ENCODE results near the gene HDLBP. TPM values are rescaled to one million over a fixed set of nuclear protein-coding genes. Genes with fewer than 3 reads are reported as not detected.

Gene HDLBP
- total RNA-seq, 2 experiments from 2014 or later, result 170 to 176 TPM

DNA sequence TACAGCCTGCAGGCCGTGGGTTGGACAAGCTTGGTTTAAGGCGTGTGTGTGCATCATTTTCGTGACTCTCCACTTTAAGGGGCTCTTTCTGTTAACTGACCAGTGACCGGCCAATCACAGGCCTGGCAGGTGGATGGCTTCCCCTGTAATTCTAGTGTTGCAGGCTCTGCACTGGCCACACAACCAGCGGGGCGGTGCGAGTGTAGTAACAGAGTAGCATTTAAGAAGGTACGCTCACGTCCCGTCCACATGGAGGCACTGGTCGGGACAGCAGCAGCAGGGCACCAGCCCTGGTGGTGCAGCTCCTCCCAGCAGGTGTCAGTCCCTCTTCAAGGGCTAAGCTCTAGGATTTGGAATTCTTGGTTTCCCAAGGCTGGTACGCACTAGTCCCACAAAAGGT, 135.0 kb downstream of the HDLBP start:
- no peaks in the 10 kb centered on the region for H3K4me1 ChIP-seq (ENCODE audit: insufficient read depth, low read length, poor library complexity, severe bottlenecking)
- H3K4me2 ChIP-seq (ENCODE audit: low read length), result no peak overlapping the region
- no peak for DNase-seq (ENCODE audit: low spot score)
- TF ChIP-seq EZH2phosphoT487 (IDR thresholded peaks at IDR 0.05; ENCODE audit: borderline replicate concordance, low read depth, low read length), result no peak
- no peak for TF ChIP-seq CTCF (conservative IDR thresholded peaks at IDR 0.05; ENCODE audit: low read length)
- H3K79me2 ChIP-seq (ENCODE audit: insufficient read depth, low read depth, low read length), result no peaks in the 10 kb centered on the region
- no peak overlapping the region for H2AFZ ChIP-seq (ENCODE audit: low read length)
- H3K9me2 ChIP-seq (ENCODE audit: insufficient read depth, low read length), result no peaks in the 10 kb centered on the region
- no peaks in the 10 kb centered on the region for H4K20me1 ChIP-seq (ENCODE audit: insufficient read depth, low read length)
- no peak overlapping the region for H3K27ac ChIP-seq (ENCODE audit: low read depth, low read length, poor library complexity, severe bottlenecking)
- ChIA-PET POLR2A (interaction anchor here (0.6 to 0.7 kb wide), 2 partner anchors 9 to 141 kb away, joined by 3 to 5 read pairs; no protein-coding TSS in a partner anchor), CTCF (ENCODE audit: unreplicated experiment) (no interaction called here)
- BruUV-seq (replicated peaks), result no TSS peak
- no peak overlapping the region for H3K4me3 ChIP-seq (ENCODE audit: low read depth, low read length, poor library complexity, severe bottlenecking)
- no peaks in the 10 kb centered on the region for H3K9me3 ChIP-seq (ENCODE audit: low read length)
- intact Hi-C loops (cut with micrococcal nuclease; ENCODE audit: unreplicated experiment), result no loop called here
- H3K36me3 ChIP-seq (ENCODE audit: insufficient read depth, low read length), result peaks cover 17% of the 10 kb centered on the region

DNA sequence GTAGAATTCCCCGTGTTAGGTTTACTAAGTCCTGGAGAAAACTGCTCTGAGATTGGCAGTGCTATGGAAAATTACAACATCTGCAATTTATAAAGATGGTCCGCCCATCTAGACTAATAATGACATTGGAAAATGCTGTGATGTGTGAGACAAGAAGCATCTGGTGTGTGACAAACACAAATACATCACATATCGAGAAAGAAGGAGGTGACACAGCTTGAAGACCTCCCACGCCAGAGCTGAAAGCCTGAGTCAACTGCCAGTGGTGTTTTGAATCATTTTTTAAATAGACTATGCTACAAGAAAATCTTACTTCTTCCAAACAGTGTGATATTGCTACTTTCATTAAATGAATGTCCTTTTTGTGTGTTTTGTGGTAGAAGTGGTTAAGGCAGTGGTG, 135.6 kb downstream of the HDLBP start:
- intact Hi-C loops (cut with micrococcal nuclease; ENCODE audit: unreplicated experiment), result no loop called here
- Histone ChIP-seq H3K9me2 (ENCODE audit: insufficient read depth, low read length) (no peaks in the 10 kb centered on the region), H3K27ac (ENCODE audit: low read depth, low read length, poor library complexity, severe bottlenecking) (no peak overlapping the region), H2AFZ (ENCODE audit: low read length) (no peak overlapping the region), H3K9me3 (ENCODE audit: low read length) (no peaks in the 10 kb centered on the region), H3K79me2 (ENCODE audit: insufficient read depth, low read depth, low read length) (no peaks in the 10 kb centered on the region), H3K4me1 (ENCODE audit: insufficient read depth, low read length, poor library complexity, severe bottlenecking) (no peaks in the 10 kb centered on the region), H4K20me1 (ENCODE audit: insufficient read depth, low read length) (no peaks in the 10 kb centered on the region), H3K4me2 (ENCODE audit: low read length) (no peak overlapping the region), H3K4me3 (ENCODE audit: low read depth, low read length, poor library complexity, severe bottlenecking) (no peak overlapping the region), H3K36me3 (ENCODE audit: insufficient read depth, low read length) (peaks cover 23% of the 10 kb centered on the region)
- ChIA-PET CTCF (ENCODE audit: unreplicated experiment) (interaction anchor here (0.5 kb wide), 1 partner anchor 37 kb away, joined by 3 read pairs; no protein-coding TSS in a partner anchor), POLR2A (interaction anchor here (0.6 to 0.7 kb wide), 3 partner anchors 10 to 141 kb away, joined by 3 to 5 read pairs (median 3); no protein-coding TSS in a partner anchor)
- DNase-seq (ENCODE audit: low spot score), result no peak
- TF ChIP-seq EZH2phosphoT487 (IDR thresholded peaks at IDR 0.05; ENCODE audit: borderline replicate concordance, low read depth, low read length) (no peak), CTCF (conservative IDR thresholded peaks at IDR 0.05; ENCODE audit: low read length) (no peak)
- BruUV-seq (replicated peaks), result no TSS peak

DNA sequence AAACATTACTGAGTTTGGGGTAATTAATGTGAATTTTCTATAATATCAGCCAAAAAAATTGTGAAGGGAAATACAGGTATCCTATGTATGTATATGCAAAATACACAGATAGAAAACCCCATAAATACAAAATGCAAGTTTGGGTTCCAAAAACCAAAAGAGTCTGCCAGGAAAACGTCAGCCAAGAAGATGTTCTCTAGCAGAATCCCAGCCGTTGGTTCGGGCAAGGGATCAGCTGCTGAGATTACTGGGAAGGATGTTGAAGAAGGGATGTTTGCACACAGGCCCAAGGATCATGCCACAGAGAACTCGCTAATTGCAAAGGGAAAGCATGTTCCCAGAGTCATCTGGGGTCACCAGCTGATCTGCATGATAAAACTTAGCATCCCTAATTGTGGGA, 136.5 kb downstream of the HDLBP start:
- no peaks in the 10 kb centered on the region for H3K79me2 ChIP-seq (ENCODE audit: insufficient read depth, low read depth, low read length)
- TF ChIP-seq CTCF (conservative IDR thresholded peaks at IDR 0.05; ENCODE audit: low read length), result no peak
- no peak for TF ChIP-seq EZH2phosphoT487 (IDR thresholded peaks at IDR 0.05; ENCODE audit: borderline replicate concordance, low read depth, low read length)
- no peak overlapping the region for H2AFZ ChIP-seq (ENCODE audit: low read length)
- H3K4me2 ChIP-seq (ENCODE audit: low read length), result no peak overlapping the region
- ChIA-PET POLR2A (interaction anchor here (0.6 to 0.7 kb wide), 2 partner anchors 115 to 299 kb away, joined by 4 read pairs; no protein-coding TSS in a partner anchor), CTCF (ENCODE audit: unreplicated experiment) (no interaction called here)
- H3K27ac ChIP-seq (ENCODE audit: low read depth, low read length, poor library complexity, severe bottlenecking), result no peak overlapping the region
- H3K4me3 ChIP-seq (ENCODE audit: low read depth, low read length, poor library complexity, severe bottlenecking), result no peak overlapping the region
- no peak for DNase-seq (ENCODE audit: low spot score)
- H3K36me3 ChIP-seq (ENCODE audit: insufficient read depth, low read length), result peaks cover 29% of the 10 kb centered on the region
- no peaks in the 10 kb centered on the region for H4K20me1 ChIP-seq (ENCODE audit: insufficient read depth, low read length)
- no peaks in the 10 kb centered on the region for H3K9me3 ChIP-seq (ENCODE audit: low read length)
- intact Hi-C loops (cut with micrococcal nuclease; ENCODE audit: unreplicated experiment), result no loop called here
- H3K9me2 ChIP-seq (ENCODE audit: insufficient read depth, low read length), result no peaks in the 10 kb centered on the region
- H3K4me1 ChIP-seq (ENCODE audit: insufficient read depth, low read length, poor library complexity, severe bottlenecking), result no peaks in the 10 kb centered on the region
- no TSS peak for BruUV-seq (replicated peaks)
